ENCODE results near the gene KANTR.

GRCh38 chrX:53082773-53083616 is 10.9 kb upstream of the KANTR start:
- no peak for TF ChIP-seq CTCF (IDR thresholded peaks at IDR 0.05; ENCODE audit: low read length)
- TF ChIP-seq EZH2 (optimal IDR thresholded peaks at IDR 0.05; ENCODE audit: low read depth, low read length): no peak
- no peak for TF ChIP-seq EZH2phosphoT487 (IDR thresholded peaks at IDR 0.05; ENCODE audit: low read length)

Data from MM.1S (cell line).